ENCODE data around the gene GPR68.
A peak's percentile ranks its signal among the peaks of the same experiment; 100 is the strongest.
"Not testable (repeated sequence)": the region's sequence is repeated elsewhere in the genome, so short reads cannot be mapped to it uniquely, and the experiment has no call there.

Gene GPR68

DNA sequence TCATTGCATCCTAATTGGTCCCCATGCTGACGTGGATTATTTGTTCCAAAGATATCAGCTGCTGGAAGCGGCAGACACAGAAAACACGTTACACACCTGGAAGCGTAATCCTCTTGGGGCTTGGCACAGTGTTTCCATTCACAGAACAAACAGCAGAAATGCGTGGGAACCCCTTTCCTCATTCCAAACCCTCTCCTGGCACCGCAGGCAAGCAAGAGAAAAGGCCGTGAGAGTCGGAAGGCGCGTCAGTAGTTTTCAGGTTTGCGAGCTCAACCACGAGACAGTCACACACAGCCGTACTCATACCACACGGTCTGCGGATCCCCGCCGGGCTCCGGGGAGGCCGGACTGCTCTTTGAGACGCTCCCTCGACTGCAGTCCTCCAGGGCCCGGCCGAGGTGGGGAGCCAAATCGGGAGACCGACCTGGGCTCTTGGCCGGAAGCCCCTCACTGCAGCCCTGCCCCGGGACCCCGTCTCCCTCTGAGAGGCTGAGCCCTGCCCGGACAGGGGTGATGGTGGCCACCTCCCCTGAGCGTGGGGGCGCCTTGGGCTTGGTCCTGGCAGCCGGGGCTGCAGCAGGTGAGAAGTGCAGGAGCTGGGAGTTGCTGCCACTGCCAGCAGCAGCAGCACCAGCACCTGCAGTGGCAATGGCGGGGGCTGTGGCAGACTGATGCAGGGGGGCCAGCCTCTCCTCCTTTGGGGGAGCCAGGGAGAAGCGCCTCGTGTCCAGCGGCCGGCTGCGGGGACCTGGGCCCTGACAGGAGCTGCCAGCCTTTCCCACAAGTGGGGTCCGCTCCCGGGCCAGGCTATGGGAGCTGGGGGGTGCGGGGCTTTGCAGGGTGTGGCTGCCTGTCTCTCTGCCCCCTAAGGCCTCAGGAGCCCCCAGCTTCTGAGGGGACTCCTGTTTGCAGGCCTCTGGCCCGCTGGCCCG, 28.1 kb upstream of the GPR68 start:
- no peak for DNase-seq

DNA sequence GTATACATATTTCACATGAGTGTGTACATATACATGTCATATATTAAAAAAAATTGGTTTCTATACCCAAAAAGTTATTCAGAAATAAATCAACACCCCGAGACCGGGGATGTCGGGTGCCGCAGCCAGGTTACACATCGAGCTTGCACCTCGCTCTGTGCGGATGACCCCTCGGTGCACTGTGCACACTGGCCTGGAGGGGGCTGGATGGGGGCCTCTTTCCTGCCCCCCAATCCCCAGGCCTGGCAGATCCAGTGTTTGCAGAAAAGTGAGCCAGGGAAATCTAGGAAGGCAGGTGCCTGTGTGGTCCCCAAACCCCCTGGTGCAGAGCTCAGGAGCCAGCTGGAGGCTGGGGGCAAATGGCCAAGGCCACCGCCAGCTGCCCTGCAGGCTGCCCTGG, 27.1 kb upstream of the GPR68 start:
- no peak for DNase-seq

DNA sequence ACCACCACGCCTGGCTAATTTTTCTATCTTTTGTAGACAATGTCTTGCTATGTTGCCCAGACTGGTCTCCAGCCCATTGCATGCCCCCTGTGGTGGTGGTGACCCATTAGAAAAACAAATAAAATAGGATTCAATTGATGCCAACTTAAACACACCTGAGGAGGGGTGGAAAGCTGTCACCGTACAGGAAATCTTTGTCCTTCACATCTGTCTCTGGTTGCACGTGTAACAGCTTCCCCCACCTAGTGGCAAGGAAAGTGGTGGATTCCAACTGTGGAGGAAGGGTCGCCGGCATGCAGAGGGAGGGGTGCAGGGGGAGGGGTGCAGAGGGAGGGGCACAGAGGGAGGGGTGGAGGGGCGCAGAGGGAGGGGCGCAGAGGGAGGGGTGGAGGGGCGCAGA, 26.1 kb upstream of the GPR68 start:
- peak in 1 of 3 experiments; percentile 29 for DNase-seq

DNA sequence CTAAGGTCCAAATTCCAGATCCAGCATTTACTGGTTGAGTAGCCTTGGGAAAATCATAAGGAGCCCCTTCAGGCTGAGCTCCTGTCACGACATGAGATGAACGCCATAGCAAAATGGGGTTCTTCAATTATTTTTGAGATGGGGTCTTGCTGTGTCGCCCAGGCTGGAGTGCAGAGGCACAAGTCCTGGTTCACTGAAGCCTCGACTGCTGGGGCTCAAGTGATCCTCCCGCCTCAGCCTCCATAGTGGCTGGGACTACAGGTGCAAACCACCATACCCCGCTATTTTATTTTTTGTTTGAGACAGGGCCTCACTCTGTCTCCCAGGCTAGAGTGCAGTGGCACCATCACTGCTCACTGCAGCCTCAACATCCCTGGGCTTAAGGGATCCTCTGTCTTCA, 25.7 kb upstream of the GPR68 start:
- DNase-seq = no peak

DNA sequence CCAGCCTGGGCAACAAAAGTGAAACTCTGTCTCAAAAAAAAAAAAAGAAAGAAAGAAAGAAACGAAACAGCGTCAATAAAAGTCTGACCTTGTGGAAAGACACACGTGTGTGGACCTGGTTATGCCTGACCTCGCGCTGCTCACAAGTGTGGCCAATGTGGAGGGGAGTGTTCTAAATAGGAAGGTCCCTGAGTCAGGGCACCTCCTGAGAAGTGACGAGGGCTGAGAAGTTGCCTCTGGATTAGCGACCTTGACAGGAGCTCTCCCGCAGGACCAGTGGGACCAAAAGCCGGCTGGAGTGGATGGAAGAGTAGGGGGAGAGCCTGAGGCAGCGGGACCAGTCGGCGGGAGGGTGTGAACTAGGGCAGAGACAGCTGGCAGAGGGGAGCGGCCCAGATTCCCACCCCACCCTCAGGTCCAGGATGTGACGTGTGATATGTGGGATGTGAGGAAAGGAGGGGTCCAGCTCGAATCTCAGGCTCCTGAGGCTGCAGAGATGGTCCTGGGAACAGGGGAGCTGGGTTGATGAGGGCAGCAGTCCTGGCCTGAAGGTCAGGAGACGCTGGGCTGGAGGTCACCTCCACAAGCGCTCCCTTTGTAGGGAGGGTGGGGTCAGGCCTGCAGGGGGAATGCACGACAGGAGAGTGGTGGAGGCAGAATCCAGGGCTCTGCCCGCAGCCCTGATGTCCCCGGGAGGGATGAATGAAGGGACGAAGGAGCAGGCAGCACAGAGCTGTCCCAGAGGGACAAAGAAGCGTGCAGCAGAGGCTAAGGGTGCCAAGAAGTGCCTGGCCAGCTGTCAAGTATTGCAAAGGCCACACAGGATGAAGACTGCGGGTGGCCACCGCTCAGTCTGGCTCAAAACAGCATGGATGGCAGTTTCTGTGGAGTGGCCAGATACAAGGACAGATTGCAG, 24.8 kb upstream of the GPR68 start:
- DNase-seq = no peak

DNA sequence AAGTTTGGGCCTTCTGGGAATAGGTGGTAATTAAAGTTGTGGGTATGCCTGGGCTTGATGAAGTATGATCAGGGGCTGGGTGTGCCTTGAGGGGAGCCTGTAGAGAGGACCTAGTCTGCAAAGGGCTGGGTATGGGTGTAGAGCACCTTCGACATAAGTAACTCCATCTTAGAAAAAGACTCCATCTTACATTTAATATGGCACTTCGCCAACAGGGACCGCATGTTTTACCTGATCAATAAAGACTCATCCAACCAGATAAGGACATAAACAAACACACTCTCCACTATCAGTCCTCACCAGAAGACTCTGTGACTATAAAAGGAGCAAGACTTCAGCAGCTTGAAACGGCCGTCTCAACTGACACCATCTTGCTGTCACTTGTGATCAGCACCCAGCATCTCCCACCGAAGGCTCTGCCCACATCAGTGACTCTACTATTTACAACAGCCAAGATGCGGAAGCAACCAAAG, 23.5 kb upstream of the GPR68 start:
- DNase-seq = no peak

DNA sequence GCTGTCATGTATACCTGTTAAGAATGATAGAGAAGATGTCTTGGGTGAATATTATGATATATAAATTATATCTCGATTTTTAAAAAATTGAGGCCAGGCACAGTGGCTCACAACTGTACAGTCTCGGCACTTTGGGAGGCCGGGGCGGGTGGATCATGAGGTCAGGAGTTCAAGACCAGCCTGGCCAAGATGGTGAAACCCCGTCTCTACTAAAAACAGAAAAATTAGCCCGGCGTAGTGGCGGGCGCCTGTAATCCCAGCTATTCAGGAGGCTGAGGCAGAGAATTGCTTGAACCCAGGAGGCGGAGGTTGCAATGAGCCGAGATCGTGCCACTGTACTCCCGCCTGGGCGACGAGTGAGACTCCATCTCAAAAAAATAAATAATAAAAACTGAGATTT, 21.8 kb upstream of the GPR68 start:
- DNase-seq = not testable (repeated sequence)

DNA sequence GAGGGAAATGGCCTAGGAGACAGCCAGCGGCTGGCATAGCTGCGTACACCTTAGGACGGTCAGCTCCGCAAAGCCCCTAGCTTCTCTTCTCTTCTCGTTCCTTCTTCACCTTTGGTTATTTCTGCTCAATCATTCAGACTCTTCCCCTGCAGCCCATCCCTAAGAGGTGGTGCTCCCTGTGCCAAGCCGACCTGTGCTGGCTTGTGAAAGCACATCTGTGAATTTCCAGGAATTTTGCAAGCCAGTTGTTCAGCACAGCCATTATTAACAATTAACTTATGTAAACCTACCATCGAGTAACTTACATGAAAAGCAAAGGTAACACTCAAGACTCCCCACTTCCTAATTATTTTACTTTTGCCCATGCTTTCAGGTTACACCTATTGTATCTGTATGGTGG, 20.9 kb upstream of the GPR68 start:
- DNase-seq = no peak

DNA sequence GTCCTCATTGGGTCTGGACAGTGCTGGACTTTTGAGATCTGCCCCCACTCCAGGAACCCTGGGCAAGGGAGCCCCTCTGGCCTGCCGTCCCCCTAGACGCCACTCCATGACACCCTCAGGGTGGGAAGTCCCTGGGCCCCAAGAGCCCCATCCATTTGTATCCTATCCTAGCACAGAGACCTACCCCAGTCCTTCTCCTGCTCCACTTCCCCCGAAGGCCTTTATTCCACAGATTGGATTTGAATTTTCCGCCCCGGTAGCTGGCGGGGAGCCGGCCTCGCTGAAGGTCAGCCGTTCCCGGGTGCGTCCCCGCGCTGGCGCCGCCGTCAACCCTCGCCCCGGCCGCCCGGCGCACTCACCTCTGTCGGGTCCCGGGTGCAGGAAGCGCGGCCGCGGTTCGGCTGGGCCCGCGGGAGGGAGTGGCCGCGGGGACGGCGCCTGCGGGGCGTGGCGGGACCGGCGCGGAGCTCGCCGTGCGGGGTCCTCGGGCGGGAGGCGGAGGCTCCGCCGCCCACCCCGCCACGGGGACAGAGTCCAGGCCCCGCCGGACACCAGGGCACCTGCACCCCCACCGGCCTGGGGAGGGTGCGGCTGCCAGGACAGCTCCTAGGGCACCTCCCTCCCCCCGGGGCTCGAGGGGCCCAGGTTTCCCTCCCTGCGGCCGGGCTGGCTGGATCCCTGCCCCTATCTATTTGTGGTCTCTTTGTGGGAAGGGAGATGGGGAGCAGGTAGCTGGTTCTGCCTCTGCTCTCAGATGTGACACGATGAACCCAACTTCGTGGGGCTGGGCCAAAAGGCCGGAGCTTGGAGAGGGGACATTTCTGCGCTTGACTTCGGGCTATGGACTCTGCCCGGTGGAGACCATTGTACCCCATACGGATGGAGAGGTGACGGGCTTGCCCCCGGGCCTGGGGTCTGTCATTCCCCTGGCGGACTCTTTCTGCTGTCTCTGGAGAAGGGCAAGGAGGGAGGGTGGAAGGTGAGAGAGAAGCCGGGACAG, 19.9 kb upstream of the GPR68 start:
- peak in 2 of 3 experiments; percentile 33 to 48 for DNase-seq

DNA sequence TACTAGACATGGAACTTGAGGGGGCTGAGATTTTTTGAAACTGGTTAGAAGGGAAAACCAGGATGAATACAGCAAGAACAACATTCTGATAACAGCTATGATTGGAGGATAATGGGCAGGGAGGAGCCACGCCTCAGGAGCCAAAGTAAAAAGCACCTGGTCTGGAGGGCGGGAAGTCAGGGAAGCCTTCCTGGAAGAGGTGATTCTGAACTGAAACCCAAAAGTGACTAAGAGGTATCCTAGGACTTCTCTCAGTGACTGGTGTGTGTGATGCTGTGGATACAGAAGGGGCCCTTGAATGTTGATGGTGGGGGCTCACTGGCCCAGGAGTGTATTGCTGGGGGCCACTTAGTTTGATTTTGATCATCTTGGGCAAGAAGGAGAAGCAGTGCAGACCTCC, 18.8 kb upstream of the GPR68 start:
- no peak for DNase-seq

DNA sequence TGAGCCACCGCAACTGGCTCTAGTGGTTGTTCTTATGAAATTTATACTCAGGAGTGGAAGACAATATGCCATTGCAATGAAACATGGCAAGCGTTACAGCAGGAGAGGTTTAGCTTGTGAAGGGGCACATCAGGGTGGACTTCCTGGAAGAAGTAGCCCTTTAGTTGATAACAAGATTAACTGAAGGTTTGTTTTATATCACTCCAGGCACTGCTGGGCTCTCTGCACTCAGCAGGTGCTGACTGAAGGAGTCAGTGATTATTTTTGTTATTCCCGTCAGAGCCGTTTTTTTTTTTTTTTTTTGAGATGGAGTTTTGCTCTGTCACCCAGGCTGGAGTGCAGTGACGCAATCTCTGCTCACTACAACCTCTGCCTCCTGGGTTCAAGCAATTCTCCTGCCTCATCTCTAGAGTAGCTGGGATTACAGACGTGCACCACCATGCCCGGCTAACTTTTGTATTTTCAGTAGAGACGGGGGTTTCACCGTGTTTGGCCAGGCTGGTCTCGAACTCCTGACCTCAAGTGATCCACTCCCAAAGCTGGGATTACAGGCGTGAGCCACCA, 17.6 kb upstream of the GPR68 start:
- no peak for DNase-seq

DNA sequence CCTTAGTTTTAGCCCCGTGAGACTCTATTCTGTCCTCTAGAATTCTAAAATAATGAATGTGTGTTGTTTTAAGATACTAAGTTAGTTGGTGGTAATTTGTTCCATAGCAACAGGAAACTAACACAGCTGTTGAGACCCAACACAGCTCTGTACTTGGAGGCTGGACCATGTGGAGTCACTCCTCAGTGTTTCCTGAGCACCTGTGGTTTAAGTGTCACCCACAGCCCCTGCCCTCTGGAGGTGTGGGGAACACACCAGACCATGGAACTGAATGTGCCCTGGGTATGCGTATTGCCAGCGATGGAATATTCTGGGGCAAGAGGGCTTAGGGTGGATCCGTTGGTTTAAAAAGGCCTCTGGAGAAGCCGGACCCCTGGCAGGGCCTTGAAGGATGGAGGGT, 16.6 kb upstream of the GPR68 start:
- no peak for DNase-seq

DNA sequence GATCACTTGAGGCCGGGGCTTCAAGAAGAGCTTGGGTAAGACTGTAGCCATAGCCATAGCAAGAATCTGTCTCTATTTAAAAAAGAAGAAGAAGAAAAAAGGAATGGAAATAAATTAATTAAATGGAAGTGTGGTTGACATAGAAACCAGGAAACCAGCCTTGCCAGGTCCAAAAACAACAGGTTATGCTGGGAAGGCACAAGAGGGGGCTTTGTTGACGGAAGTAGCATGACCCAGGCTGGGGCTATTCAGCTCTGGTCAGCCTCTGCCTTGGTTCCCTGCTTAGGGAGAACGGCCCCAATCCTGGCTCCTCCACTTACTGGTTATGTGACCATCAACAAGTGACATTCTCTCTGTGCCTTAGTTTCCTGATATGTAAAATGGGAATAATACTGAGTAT, 14.4 kb upstream of the GPR68 start:
- DNase-seq = no peak

DNA sequence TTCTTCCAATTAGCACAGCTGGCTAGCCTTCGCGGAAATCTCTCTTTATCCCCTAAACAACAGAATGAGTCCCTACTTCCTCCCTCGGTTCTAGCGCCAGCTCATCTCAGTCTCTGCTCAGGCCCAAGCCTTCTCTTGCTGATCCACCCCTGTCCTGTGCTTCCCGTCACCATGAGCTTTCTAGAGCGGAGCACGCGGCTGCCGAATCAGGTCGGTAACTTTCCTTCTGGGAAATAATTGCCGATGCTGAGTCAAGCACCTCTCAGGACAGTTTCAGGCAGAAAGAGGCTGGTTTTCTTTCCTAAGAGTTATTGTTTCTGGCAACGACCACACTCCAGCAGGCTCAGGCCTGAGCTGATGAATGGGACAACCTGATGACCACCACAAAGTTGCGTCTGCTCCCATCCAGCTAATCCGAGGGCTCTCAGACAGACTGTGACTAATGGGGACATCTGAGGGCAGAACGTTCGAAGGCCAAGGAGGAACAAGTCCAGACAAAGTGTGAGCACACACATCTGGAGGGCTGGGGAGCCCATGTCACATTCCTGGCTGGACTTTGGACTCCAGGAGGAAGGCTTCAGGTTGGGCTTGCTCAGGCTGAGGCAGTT, 13.6 kb upstream of the GPR68 start:
- no peak for DNase-seq

DNA sequence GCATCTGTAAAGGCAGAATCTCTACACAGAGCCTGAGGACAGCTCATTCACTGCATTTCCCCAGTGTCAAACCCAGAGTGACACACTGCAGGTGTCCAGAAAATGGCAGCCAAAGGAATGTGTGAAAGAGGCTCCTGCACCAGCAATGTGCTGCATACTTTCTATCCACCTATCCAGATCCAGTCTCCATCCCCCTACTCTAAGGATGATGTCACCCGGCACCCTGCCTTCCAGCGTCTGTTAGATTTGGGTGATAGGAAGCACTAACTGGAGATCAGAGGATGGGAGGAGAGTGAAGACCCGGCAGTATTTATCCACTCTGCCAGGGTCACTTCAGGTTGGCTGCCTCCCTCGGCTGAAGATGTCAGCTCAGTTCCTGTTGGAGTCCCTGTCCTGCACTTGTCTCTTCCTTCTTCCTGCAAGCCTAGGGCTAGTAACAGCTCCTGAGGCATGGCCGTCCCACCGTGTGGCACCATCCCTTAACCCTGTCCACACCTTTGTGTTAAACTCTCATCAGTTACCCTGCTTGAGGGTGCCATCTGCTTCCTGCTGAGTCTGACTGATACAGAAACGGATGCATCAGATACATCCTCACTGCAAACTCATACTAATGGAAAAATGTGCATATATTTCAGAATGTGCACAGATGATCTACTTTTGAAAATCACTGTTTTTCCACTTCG, 13.0 kb upstream of the GPR68 start:
- DNase-seq = peak in 1 of 3 experiments; percentile 19

DNA sequence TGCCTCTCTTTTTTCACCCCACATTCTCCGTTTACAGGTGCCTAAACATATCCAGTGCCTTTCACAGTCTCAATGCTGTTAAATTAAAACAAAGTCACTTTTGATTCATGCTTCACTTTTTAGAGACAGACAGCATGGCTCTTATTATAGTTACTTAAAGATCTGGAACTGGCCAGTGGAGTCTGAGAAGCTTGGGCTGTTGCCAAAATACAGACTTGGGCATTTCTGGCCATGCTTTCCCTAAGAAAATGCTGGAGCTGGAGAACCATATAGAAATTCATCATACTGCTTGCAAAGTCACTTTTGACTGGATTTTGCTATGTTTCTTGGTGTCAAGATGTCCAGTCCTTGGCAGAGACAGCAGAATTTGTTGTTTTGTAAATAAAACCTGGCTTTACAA, 12.2 kb upstream of the GPR68 start:
- DNase-seq = no peak

DNA sequence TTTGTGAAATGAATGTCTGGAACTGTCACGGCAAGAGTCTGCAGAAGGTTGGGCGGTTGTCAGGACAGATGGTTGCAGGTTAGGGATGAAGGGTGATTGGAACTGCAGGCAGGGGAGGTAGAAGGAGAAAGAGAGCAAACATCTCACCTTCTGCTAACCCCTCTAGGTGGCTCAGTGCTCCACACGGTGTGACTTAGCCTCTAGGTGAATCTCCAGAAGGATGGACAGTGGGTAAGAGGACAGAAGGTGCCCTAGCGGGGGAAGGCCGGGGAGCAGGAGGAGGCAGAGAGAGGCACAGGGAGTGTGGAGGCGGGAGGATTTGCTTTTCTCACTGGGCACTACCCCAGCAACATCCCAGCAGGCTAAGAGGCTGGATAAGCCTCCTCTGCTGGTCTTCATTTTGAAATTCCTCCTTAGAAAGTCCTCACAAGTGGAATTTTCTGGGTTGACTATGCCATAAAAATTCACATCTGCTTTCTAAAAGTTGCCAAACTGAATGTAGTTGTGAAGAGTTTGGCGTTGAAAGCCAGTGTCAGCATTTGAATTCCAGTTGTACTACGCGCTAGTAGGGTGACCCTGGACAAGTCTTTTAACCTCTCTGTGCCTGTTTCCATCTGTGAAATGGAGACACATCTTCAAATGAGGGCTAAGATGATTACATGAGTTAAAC, 10.7 kb upstream of the GPR68 start:
- DNase-seq = no peak

DNA sequence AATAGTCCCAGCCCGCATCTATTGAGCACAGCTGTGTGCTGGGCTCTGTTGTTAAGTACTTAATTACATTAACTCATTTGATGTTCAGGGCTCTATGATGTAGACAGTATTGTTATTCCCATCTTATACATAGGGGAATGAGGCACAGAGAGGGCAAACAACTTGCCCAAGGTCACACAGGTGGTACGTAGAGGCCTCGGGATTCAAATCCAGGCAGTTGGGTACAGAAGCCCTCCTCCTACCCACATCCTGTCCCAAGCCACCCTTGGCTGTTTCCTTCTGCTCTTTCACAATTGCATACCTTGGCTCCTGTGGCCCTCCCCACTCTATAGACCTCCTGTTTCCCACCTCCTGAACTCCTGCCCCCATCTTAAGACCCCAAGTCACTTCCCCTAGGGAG, 10.0 kb upstream of the GPR68 start:
- DNase-seq = no peak

DNA sequence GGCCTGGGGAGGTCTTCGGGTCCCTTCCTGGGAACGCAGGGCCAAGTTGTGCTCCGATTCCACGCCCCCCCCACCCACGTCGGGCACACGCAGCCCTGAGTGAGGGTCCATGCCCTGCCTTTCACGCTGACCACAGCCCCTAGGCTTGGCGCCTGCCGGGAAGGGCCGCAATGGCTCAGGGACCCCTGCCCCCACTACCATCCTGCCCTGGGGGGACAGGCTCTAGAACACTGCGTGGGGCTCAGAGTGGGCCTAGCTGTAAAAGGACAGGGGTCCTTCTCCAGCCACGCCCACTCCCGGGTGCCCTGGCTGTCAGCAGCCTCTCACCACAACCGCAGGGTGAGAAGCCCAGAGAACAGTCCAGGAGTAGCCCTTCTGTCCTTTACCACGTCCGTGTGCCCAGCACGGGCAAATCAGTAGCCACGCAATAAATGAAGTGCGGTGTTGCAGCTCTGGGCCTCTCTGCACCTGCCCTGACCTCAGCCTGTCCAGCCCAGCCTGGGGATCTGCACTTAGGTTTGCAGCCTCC, 9.4 kb upstream of the GPR68 start:
- DNase-seq = peak in 2 of 3 experiments; percentile 63 to 68
